Nephron progenitor cell (in vitro differentiated cells): ENCODE data around the gene STIM2.
"Not testable (repeated sequence)": the region's sequence is repeated elsewhere in the genome, so short reads cannot be mapped to it uniquely, and the experiment has no call there.

ENCODE experiments used
- DNase-seq: peaks from one replicate; pipeline ENCODE4 v3.0.0; 2021
- H3K27ac Mint-ChIP-seq: 2 replicates; pipeline ENCODE4 v1.8.0; 2021; ENCODE audit warnings: mild to moderate bottlenecking, moderate library complexity, mixed read lengths
- H3K27me3 Mint-ChIP-seq: 2 replicates; pipeline ENCODE4 v1.8.0; 2021; ENCODE audit warnings: mild to moderate bottlenecking, low read depth, mixed read lengths; ENCODE audit not compliant: poor library complexity
- H3K36me3 Mint-ChIP-seq: 2 replicates; pipeline ENCODE4 v1.8.0; 2021; ENCODE audit warnings: low read depth, mixed read lengths
- H3K4me1 Mint-ChIP-seq: 2 replicates; pipeline ENCODE4 v1.8.0; 2021; ENCODE audit warnings: mixed read lengths
- H3K4me3 Mint-ChIP-seq: 2 replicates; pipeline ENCODE4 v1.8.0; 2021; ENCODE audit warnings: mild to moderate bottlenecking, moderate library complexity, mixed read lengths
- H3K9me3 Mint-ChIP-seq: 2 replicates; pipeline ENCODE4 v1.8.0; 2021; ENCODE audit warnings: mild to moderate bottlenecking, moderate library complexity, mixed read lengths
- CTCF ChIP-seq: fragments of 200-600 bp; sonication (generic); IDR thresholded peaks from 2 replicates; pipeline ENCODE4 v1.5.0; 2021; ENCODE audit warnings: antibody characterized with exemption

STIM2 gene

GRCh38 chr4:26823583-26823982 is 37.1 kb upstream of the STIM2 start:
- Mint-ChIP-seq H3K27me3 (peaks cover under 1% of the 10 kb centered on the region), H3K27ac (no peak overlapping the region), H3K36me3 (peaks cover 21% of the 10 kb centered on the region), H3K4me1 (peaks cover 10% of the 10 kb centered on the region), H3K4me3 (no peak overlapping the region), H3K9me3 (peaks cover 26% of the 10 kb centered on the region)
- no peak for TF ChIP-seq CTCF
- DNase-seq, result no peak

GRCh38 chr4:26824667-26825066 is 36.0 kb upstream of the STIM2 start:
- Mint-ChIP-seq H3K36me3 (peaks cover 21% of the 10 kb centered on the region), H3K27ac (no peak overlapping the region)

GRCh38 chr4:26826721-26827120 is 33.9 kb upstream of the STIM2 start:
- peaks cover 26% of the 10 kb centered on the region for H3K9me3 Mint-ChIP-seq
- H3K27ac Mint-ChIP-seq, result peak overlapping the region; percentile 51
- peaks cover 5% of the 10 kb centered on the region for H3K27me3 Mint-ChIP-seq
- no peak overlapping the region for H3K4me3 Mint-ChIP-seq
- peaks cover 16% of the 10 kb centered on the region for H3K36me3 Mint-ChIP-seq
- DNase-seq, result no peak
- peaks cover 8% of the 10 kb centered on the region for H3K4me1 Mint-ChIP-seq
- no peak for TF ChIP-seq CTCF

More at GRCh38 chr4:26824667-26825066, 36.0 kb upstream of the STIM2 start:
- DNase-seq, result no peak
- H3K9me3 Mint-ChIP-seq, result peaks cover 26% of the 10 kb centered on the region
- no peak for TF ChIP-seq CTCF
- peaks cover 10% of the 10 kb centered on the region for H3K4me1 Mint-ChIP-seq
- peaks cover 5% of the 10 kb centered on the region for H3K27me3 Mint-ChIP-seq
- no peak overlapping the region for H3K4me3 Mint-ChIP-seq

- H3K27ac Mint-ChIP-seq, H3K4me3 Mint-ChIP-seq, H3K4me1 Mint-ChIP-seq, DNase-seq, H3K27me3 Mint-ChIP-seq: not testable (repeated sequence)
- peaks cover 15% of the 10 kb centered on the region for H3K36me3 Mint-ChIP-seq
- H3K9me3 Mint-ChIP-seq, result peaks cover 23% of the 10 kb centered on the region
Measured at GRCh38 chr4:26827336-26827735, 33.3 kb upstream of the STIM2 start.

- Mint-ChIP-seq H3K27me3 (peaks cover 5% of the 10 kb centered on the region), H3K4me3 (no peak overlapping the region), H3K4me1 (peaks cover 7% of the 10 kb centered on the region), H3K9me3 (peaks cover 18% of the 10 kb centered on the region), H3K36me3 (peaks cover 11% of the 10 kb centered on the region), H3K27ac (no peak overlapping the region)
- no peak for TF ChIP-seq CTCF
- no peak for DNase-seq
Measured at GRCh38 chr4:26827798-26828197, 32.8 kb upstream of the STIM2 start.

GRCh38 chr4:26829018-26829417 is 31.6 kb upstream of the STIM2 start:
- no peak for TF ChIP-seq CTCF
- Mint-ChIP-seq H3K27ac (no peak overlapping the region), H3K36me3 (peaks cover under 1% of the 10 kb centered on the region), H3K4me1 (peaks cover 7% of the 10 kb centered on the region), H3K27me3 (peaks cover 5% of the 10 kb centered on the region), H3K9me3 (peaks cover 6% of the 10 kb centered on the region), H3K4me3 (no peak overlapping the region)
- DNase-seq, result no peak
